NCI-H1105 treated with DMSO at 0.1 percent for 48 hours (cell line): ENCODE results near the gene HLA-DQA1.
"Not testable (repeated sequence)": the region's sequence is repeated elsewhere in the genome, so short reads cannot be mapped to it uniquely, and the experiment has no call there.

Experiments
- DNase-seq: peaks from one replicate; lab custom pipeline; 2025; lab: John Stamatoyannopoulos, UW

HLA-DQA1 gene

DNA sequence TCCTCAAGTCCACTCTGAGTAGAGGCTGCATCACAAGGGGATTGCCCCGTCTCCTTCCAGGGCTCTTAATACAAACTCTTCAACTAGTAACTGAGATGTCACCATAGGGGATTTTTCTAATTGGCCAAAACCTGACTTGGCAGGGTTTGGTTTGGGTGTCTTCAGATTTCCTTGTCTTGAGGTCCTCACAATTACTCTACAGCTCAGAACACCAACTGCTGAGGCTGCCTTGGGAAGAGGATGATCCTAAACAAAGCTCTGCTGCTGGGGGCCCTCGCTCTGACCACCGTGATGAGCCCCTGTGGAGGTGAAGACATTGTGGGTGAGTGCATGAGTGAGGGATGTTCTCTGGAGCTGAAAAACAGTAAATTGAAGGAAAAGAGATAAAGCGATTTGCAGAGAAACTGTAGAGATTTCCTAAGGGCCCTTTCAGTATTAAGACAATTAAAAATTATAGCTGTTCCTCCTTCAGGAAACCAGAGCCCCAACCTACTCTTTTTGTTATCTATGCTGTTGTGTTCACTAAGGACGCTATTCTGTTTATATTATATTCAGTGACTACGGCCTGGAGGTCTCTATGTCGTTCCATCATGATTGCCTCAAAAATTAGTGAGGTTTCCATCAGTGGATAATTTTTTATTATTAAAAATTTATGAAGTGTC lies at the start of gene HLA-DQA1:
TSS of gene HLA-DQA1 (plus strand) at position 188 of the 662 bp plus-strand sequence. CDS start at position 241, 53 bp downstream.
- no peak for DNase-seq

DNA sequence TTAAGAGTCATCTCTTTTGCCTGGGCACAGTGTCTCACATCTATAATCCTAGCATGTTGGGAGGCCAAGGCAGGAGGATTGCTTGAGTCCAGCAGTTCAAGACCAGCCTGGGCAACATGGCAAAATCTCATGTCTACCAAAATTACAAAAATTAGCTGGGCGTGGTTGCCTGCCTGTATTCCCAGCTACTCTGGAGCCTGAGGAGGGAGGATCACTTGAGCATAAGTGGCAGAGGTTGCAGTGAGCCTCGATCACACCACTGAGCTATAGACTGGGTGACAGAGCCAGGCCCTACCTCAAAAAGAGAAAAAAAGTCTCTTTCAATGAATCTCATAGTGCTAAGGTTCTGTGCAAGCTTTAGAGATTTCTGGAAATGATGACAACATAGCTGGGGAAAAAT lies 49.0 kb upstream of the HLA-DQA1 start:
- DNase-seq: no peak

DNA sequence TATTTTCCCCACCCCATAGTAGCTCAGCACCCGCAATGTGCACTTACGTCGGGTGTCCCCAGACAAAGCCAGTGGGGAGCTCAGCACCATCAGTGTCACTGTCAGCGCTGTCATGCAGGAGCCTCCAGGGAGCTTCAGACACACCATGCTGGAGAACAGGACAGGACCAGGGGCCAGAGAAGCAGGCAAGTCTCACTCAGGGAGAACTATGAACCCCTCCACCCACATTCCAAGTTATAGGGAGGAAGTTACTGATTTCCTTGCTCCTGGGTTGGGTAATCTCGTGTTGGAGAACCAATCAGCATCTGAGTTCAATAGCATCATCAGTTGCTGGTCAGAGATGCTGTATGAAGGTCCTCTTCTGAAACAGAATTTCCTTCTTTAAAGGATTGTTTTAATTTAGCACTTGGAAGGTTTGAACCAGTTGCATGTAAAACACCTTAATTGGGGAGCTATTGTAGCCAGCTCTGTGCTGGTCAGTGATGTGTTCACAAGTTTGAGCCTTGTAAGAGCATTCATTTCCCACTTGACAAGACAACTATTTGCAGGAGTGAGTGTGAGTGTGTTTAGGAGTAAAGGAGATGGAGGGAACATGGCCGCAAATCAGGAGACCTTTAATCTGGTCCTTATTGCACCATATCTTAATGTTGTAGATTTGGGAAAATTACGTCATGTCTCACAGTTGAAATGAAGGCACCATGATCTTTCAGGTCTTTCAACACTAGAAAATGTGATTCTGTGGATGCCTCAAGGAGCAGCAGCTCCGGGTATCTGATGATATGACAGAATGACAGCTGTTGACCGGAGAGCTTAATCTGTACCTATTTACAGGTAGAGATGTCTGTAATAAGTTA lies 47.4 kb upstream of the HLA-DQA1 start, which contains the start of gene HLA-DRB1:
TSS of gene HLA-DRB1 (minus strand) at position 253 of the 854 bp plus-strand sequence. CDS start at position 147, 106 bp downstream.
- DNase-seq: no peak

DNA sequence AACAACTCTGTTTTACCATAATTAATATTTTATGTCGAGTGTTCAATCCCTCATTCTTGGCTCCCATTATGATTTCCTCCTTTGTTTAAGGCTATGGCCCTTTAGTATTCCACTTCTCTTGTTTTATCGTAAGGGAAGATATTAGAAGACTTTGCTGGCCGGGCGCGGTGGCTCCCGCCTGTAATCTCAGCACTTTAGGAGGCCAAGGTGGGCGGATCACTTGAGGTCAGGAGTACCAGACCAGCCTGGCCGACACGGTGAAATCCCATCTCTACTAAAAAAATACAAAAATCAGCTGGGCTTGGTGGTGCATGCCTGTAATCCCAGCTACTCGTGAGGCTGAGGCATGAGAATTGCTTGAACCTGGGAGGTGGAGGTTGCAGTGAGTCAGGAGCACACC lies 46.5 kb upstream of the HLA-DQA1 start:
- not testable (repeated sequence) for DNase-seq

DNA sequence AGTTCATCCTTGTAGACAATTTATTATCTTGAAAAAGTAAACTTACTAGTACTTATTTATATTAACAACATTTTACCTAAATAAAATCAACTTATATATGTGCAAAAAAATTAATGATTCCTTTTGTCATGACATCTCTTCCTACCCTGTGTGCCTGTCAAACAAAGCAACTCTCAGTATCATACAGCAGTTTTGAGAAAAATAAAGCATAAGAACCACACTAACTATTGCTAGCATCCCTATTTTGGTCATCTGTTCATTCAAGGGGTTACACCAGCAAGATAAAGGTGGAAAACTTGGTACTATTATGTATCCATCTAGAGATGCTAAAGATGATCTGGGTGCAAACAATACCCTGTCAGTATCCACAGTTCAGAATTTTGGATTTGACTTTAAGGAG lies 40.2 kb upstream of the HLA-DQA1 start:
- DNase-seq: no peak

DNA sequence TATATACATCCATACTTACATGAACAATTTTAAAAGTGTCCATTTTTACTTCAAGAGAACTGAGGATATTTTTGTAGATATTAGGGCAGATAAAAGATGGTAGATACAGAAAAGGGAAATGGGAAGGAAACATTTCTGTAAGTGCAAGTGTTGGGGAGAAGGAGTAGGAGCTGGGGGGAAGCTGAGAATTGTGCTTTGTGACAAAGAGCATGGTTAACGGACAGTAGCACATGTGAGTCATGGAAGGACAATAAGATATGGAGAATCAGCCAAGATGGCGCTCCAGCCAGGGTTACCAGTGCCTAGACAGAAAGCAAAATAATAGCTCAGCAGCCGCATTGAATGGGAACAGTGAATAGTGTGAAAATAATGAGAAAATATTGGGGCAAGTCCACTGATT lies 34.8 kb upstream of the HLA-DQA1 start:
- DNase-seq: no peak

DNA sequence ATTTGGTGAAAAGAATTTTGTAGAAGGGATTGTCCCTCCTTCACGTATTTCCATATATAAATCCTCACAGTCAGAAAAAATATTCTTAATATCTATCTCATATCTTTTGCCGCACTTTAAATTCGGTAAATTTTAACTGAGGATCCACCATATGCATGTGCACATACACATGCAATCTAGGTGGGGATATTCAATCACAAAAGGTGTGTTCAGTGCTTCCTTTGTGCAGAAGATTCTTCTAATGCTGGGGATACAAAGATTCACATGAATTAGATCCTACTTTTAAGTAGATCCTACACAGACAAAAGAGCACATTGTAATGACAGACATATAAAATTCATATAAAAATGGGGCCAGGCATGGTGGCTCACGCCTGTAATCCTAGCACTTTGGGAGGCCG lies 34.0 kb upstream of the HLA-DQA1 start:
- DNase-seq: no peak

DNA sequence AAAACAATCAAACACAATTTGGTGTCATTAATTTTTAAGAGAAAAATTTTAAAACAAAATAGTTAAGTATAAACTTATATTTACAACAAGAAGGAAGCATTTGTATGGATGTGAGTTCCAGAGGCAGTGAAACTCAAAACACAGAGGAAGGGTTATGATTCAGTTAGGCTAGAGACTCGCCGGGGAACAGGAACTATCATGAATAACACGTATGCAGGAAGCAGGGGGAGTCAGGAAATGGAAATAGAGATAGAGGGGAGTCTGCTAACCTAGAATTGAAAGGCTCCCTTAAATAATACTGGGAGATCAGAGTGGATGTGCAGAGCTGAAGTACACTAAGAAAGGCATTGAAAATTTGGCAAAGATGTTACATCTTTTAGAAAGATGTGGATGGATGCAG lies 33.3 kb upstream of the HLA-DQA1 start:
- DNase-seq: no peak

DNA sequence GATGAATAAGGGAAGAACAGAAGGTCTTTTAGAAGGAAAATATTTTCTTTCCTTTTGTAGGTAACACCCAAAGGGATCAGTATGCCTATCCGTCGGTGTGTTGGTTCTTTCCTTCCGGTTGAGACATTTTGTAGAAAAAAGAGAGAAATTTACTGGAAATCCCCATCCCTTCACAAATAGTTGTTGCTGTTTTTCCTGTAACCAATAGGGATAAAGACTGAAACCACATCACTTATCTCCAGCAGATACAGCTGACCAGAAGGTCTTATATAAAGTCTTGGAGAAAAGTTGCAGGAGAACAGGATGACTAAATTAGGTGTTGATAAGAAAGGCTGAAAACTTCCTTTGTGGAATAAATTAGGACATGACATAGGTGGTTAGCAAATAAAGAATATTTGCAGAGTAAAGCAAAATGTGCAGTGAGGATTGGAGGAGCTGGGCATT lies 32.8 kb upstream of the HLA-DQA1 start:
- no peak for DNase-seq

DNA sequence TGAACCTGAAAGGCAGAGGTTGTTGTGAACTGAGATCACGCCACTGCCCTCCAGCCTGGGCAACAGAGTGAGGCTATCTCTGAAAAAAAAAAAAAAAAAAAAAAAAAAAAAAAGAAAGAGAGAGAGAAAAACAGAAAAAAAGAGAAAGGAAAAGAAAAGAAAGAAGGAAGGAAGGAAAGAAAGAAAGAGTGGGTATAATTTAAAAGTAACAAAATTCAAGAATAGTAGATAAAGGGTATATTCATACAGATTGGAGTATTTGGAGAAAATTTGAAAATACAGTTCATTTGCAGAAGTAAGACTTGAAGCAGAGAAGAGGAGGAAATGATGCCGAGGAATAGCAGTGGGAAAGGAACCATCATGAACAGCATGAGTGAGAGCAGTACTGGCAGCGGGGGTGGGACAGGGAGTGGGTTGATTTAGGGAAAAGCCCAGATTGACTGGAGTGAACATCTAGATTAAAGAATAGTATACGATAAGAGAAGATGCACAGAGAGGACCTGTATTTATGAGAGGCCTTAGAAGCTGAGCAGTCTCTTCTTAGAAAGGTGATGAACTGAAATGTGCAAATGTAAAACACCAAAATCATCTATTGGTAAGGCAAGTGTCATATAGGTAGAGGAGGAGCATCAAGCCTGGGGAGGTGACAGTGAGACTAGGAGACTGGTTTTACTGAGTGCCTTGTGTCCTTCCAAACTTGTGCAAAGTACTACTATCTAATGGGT lies 29.8 kb upstream of the HLA-DQA1 start:
- DNase-seq: no peak

DNA sequence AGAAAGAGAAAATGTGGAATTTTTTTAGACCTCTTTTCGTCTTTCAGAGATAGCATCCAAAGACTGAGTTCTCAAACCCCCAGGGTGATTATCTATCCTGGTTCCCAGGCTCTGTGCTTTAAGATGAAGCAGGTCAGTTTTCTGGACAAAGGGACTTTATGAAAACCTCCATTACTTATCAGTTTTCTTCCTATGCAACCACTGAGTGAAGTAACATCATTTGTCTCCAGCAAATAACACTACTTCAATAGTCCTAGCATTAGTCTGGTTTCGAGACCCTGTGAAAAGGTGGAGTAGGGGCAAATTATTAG lies 29.3 kb upstream of the HLA-DQA1 start:
- DNase-seq: no peak

DNA sequence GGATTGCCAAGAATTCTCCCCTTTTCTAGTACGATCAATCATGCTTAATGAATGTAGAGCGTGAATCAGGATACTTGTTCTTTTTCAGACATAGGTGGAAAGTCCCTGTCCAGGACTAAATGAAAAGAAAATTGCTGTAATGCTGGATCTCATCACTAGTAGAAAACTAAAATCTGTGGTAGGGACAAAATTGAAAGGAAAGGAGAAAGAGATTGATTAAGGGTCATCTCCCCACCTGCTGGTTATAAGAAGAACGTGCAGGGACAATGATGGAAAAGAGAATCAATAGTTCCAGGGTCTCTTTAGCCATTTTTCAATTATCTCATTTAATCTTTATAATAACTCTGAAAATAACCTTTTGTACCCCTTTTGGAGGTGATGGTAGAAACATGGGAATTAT lies 28.8 kb upstream of the HLA-DQA1 start:
- no peak for DNase-seq

DNA sequence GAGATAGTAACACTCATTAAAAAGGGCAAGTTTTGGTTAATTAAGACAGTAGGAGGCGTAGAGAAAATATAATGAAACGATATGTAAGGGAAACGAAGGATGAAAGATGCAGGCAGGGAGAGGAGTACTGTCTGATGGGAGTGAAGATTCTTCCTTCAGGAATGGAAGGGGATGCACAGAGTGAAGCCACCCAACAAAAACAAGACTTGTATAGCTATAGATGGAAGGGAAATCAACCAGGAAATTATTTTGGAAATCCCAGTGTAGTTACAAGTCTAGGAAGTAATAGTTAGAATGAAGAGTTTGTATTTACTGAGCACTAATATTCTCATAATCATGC lies 27.8 kb upstream of the HLA-DQA1 start:
- no peak for DNase-seq

DNA sequence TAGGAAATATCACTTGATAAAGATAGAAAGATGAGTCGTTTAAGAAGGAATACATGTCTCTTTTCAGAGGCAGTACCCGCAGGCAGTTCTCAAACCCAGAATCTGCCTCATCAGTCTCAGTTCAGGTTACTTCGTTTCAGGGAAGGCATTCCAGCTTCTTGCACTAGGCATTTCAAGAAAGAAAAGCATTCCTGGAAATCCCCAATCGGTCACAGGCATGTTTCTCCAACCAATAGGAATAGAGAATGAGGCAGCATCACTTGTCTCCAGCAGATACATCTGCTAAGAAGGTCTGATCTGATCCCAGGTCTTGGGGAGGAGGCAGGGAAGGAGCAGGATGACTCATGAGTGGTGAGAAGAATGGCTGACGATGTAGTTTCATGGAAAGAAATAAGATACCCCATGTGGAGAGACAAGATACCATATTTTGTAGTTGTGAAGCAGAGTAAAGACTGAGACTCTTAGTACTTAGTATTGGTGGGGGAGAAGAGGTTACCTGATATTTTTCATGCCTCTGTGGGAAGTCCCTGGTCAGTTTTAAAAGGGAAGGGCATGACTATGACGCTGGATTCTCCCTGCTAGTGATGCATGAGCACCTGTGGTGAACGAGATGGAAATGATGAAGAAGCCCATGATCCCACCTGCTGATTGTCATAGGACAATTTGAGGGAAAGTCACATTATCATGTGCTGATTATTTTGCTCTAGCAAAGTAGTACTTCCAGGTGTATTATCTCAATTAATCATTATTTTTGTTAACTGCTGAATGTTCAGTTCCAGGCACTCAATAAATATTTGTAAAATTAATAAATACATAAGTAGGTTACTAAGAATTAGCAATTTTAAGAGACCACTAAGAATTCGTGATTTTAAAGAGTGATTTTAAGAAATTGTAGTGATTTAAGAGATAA lies 27.2 kb upstream of the HLA-DQA1 start:
- no peak for DNase-seq

DNA sequence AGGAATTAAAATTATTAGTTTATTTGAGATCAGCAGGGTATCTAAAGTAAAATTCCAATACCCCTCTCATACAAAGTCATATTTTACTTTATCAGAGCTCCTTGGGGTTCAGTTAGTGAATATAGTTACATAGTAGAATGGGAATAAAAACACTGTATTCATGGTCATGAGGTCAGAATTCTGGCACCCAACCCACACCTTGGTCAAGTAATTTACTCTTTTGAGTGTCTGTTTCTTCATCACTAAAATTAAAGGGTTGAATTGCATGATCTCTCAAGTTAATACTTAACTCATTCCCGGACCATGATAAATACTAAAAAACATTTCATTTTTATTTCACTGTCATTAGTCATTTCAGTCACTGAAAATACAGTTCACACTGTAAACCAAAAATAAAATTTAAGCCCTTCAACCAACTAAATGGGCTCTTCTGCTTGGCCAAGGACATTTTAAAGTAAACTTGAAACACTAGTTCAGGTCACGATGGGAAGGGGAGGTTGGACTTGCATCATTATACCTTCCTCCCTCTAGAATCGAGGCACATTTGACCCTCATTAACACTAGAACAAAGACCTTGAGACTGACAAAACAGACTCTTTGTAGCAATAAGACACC lies 26.4 kb upstream of the HLA-DQA1 start:
- DNase-seq: no peak

DNA sequence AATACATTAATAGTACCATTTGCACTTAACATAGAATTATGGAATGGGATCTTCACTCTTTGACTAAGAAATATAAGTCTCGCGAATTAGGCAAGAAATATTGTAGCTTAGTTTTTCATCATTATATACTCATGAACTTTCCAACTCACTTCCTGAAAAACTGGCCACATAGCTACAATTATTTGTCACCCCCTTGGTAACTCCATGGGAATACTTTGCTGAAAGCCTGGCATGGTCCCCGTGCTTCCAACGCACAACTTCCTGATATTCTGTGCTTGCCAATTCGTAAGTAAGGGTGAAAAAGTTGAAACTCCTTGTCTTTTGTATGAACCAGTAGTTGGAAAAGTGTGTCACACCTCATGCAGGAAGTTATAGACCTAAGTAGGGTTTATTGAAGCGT lies 23.7 kb upstream of the HLA-DQA1 start:
- no peak for DNase-seq

DNA sequence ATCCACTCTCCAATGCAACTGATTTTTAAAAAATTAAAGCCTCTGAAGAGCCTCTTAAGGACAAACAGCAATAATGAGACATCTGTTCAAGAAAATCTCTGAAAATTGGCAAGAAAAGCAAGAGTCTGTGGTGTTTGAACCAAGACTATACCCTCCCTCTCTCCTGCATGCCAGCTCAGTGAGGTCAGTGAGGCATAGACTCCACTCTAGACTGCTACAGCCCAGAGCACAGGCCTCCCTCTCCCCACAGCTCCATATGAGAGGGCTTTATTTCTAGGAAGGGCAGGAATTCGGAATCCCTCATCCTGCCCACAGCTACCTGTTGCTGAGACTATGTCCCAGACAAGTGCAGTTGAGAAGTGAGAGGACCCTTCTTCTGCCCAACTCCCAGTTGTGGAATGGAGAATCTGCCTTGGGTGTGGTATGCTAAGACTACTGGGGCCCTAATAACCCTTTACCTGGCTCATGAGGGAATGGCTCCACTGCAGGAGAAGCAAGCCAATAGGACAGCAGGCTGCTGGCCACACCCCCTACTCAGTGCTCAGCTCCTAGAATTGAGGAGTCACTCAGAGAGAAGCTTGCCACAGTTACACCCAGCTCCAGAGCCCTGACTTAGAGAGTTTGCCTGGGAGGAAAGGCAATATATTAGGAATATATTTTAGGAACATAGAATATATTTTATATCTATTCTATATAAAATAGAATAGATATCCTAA lies 22.7 kb upstream of the HLA-DQA1 start:
- no peak for DNase-seq

DNA sequence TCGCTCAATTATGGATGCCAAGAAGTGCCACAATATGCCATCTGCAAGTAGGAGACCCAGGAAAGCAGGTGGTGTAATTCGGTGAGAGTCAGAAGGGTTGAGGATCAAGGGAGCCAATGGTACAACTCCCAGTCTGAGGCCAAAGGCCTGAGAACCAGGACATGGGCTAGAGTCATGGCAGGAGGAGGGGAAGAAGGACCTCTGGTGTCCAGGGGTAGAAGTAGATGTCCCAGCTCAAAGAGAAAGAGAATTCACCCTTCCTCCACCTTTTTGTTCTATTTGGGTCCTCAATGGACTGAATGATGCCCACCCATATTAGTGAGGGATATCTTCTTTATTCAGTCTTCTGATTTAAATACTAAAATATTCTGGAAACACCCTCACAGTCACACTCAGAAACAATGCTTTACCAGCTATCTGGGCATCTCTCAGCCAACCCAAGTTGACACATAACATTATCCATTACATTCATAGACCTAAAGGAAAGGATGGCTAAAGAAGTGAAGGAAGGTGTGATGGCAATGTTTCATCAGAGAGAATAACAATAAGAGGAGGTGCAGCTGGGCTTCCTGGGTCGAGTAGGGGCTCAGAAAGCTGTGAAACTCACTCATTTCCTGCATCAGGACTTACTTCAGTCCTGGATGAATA lies 21.2 kb upstream of the HLA-DQA1 start:
- DNase-seq: no peak

DNA sequence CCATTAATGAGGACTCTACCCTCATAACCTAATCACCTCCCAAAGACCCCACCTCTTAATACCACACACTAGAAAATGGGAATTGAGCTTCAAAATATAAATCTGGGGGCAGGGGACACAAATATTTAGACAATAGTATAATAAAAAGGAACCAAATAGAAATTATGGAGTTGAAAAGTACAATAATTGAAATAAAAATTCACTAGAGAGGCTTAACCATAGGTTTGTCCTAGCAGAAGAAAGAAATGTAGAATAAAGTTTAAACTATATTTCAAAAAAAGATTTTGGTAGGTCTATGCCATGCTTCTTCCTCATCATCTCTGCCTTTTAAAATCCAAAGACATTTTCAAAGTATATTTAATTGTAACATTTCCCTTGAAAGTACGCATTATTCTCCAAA lies 19.5 kb upstream of the HLA-DQA1 start:
- no peak for DNase-seq

DNA sequence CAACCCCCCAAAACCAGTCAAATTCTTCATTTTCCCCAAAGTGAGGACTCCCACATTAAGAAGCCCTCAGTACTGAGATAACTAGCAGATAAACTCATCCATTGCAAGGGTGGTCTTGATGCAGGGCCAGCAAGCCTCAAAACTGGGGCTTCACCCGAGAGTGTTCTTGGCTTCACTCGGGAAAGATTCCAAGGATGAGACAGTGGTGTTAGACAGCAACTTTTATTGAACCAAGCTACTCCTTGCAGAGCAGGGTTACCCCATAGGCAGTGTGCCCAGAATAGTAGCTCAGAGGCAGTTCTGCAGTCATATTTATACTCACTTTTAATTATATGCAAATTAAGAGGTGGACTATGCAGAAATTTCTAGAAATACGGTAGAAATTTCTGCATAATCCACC lies 15.8 kb upstream of the HLA-DQA1 start:
- DNase-seq: no peak
